HEK293 (cell line): ENCODE data around the gene OTUB2.

ENCODE experiments used
- GLIS2 ChIP-seq: fragments of 450-650 bp; formaldehyde crosslinking; IDR thresholded peaks from 2 replicates; pipeline ENCODE4 v1.5.1; 2016; ENCODE audit warnings: missing biosample characterization, missing genetic modification characterization
- IKZF3 ChIP-seq: fragments of 450-650 bp; IDR thresholded peaks from 2 replicates; pipeline ENCODE4 v1.5.0; 2018; ENCODE audit warnings: missing biosample characterization, mild to moderate bottlenecking, missing genetic modification characterization, moderate library complexity
- KLF1 ChIP-seq: fragments of 450-650 bp; formaldehyde crosslinking; IDR thresholded peaks from 2 replicates; pipeline ENCODE4 v1.5.1; 2016; ENCODE audit warnings: missing biosample characterization, missing genetic modification characterization
- KLF16 ChIP-seq: fragments of 450-650 bp; formaldehyde crosslinking; IDR thresholded peaks from 2 replicates; pipeline ENCODE4 v1.5.1; 2017; ENCODE audit warnings: missing biosample characterization, missing genetic modification characterization
- MYNN ChIP-seq: fragments of 450-650 bp; formaldehyde crosslinking; IDR thresholded peaks from 2 replicates; pipeline ENCODE4 v1.5.1; 2016; ENCODE audit warnings: missing biosample characterization, missing genetic modification characterization, borderline replicate concordance
- RBAK ChIP-seq: fragments of 450-650 bp; formaldehyde crosslinking; IDR thresholded peaks from 2 replicates; pipeline ENCODE4 v1.5.1; 2016; ENCODE audit warnings: missing biosample characterization, missing genetic modification characterization
- SCRT1 ChIP-seq: fragments of 450-650 bp; formaldehyde crosslinking; IDR thresholded peaks from 2 replicates; pipeline ENCODE4 v1.5.1; 2016; ENCODE audit warnings: missing biosample characterization, missing genetic modification characterization, borderline replicate concordance
- SETDB1 ChIP-seq: IDR thresholded peaks from one replicate; pipeline ENCODE4 v1.6.1; 2017; ENCODE audit warnings: mild to moderate bottlenecking, low read length, moderate library complexity, mixed read lengths; ENCODE audit not compliant: insufficient read length
- SP7 ChIP-seq: fragments of 450-650 bp; formaldehyde crosslinking; IDR thresholded peaks from 2 replicates; pipeline ENCODE4 v1.5.1; 2016; ENCODE audit warnings: missing biosample characterization, missing genetic modification characterization
- TRIM28 ChIP-seq: IDR thresholded peaks from 2 replicates; pipeline ENCODE4 v1.6.1; 2011; ENCODE audit warnings: low read length, control low read depth, borderline replicate concordance
- ZBTB26 ChIP-seq: fragments of 450-650 bp; formaldehyde crosslinking; optimal IDR thresholded peaks from 2 replicates; pipeline ENCODE3; 2016; ENCODE audit warnings: missing biosample characterization, mild to moderate bottlenecking, missing genetic modification characterization
- ZBTB48 ChIP-seq: fragments of 450-650 bp; formaldehyde crosslinking; IDR thresholded peaks from 2 replicates; pipeline ENCODE4 v1.5.1; 2016; ENCODE audit warnings: missing biosample characterization, missing genetic modification characterization
- ZBTB49 ChIP-seq: fragments of 450-650 bp; formaldehyde crosslinking; IDR thresholded peaks from 2 replicates; pipeline ENCODE4 v1.5.1; 2016; ENCODE audit warnings: missing biosample characterization, missing genetic modification characterization, low read depth
- ZEB2 ChIP-seq: fragments of 450-650 bp; formaldehyde crosslinking; IDR thresholded peaks from 2 replicates; pipeline ENCODE4 v1.5.1; 2016; ENCODE audit warnings: missing biosample characterization, missing genetic modification characterization
- ZFHX2 ChIP-seq: fragments of 450-650 bp; formaldehyde crosslinking; conservative IDR thresholded peaks from 2 replicates; pipeline ENCODE4 v1.5.1; 2016; ENCODE audit warnings: missing biosample characterization, missing genetic modification characterization
- ZNF114 ChIP-seq: fragments of 450-650 bp; formaldehyde crosslinking; IDR thresholded peaks from 2 replicates; pipeline ENCODE4 v1.5.0; 2017; ENCODE audit warnings: missing biosample characterization, missing genetic modification characterization
- ZNF202 ChIP-seq: fragments of 450-650 bp; formaldehyde crosslinking; IDR thresholded peaks from 2 replicates; pipeline ENCODE4 v1.5.1; 2016; ENCODE audit warnings: missing biosample characterization, missing genetic modification characterization, borderline replicate concordance
- ZNF211 ChIP-seq: fragments of 450-650 bp; formaldehyde crosslinking; IDR thresholded peaks from 2 replicates; pipeline ENCODE4 v1.5.1; 2016; ENCODE audit warnings: low read depth, missing biosample characterization, missing genetic modification characterization
- ZNF223 ChIP-seq: fragments of 450-650 bp; formaldehyde crosslinking; IDR thresholded peaks from 2 replicates; pipeline ENCODE4 v1.5.1; 2016; ENCODE audit warnings: missing biosample characterization, missing genetic modification characterization
- ZNF266 ChIP-seq: fragments of 450-650 bp; formaldehyde crosslinking; IDR thresholded peaks from 2 replicates; pipeline ENCODE4 v1.5.1; 2016; ENCODE audit warnings: missing biosample characterization, missing genetic modification characterization, low read depth
- ZNF324 ChIP-seq: fragments of 450-650 bp; formaldehyde crosslinking; IDR thresholded peaks from 2 replicates; pipeline ENCODE4 v1.5.1; 2016; ENCODE audit warnings: missing biosample characterization, missing genetic modification characterization
- ZNF335 ChIP-seq: fragments of 450-650 bp; formaldehyde crosslinking; conservative IDR thresholded peaks from 2 replicates; pipeline ENCODE4 v1.5.1; 2016; ENCODE audit warnings: missing biosample characterization, missing genetic modification characterization
- ZNF341 ChIP-seq: fragments of 450-650 bp; formaldehyde crosslinking; IDR thresholded peaks from 2 replicates; pipeline ENCODE4; 2016; ENCODE audit warnings: low read depth, missing biosample characterization, missing genetic modification characterization
- ZNF394 ChIP-seq: fragments of 450-650 bp; formaldehyde crosslinking; IDR thresholded peaks from 2 replicates; pipeline ENCODE4 v1.5.1; 2016; ENCODE audit warnings: missing biosample characterization, missing genetic modification characterization, mild to moderate bottlenecking, moderate library complexity, borderline replicate concordance
- ZNF423 ChIP-seq: fragments of 450-650 bp; formaldehyde crosslinking; IDR thresholded peaks from 2 replicates; pipeline ENCODE4 v1.5.1; 2016; ENCODE audit warnings: missing biosample characterization, missing genetic modification characterization
- ZNF48 ChIP-seq: fragments of 450-650 bp; formaldehyde crosslinking; IDR thresholded peaks from 2 replicates; pipeline ENCODE4 v1.5.1; 2016; ENCODE audit warnings: missing biosample characterization, missing genetic modification characterization
- ZNF548 ChIP-seq: fragments of 450-650 bp; formaldehyde crosslinking; IDR thresholded peaks from 2 replicates; pipeline ENCODE4 v1.5.1; 2016; ENCODE audit warnings: missing biosample characterization, missing genetic modification characterization
- ZNF600 ChIP-seq: fragments of 450-650 bp; formaldehyde crosslinking; IDR thresholded peaks from 2 replicates; pipeline ENCODE4 v1.5.1; 2016; ENCODE audit warnings: missing biosample characterization, missing genetic modification characterization
- ZNF677 ChIP-seq: fragments of 450-650 bp; IDR thresholded peaks from 2 replicates; pipeline ENCODE4 v1.5.0; 2018; ENCODE audit warnings: missing biosample characterization, mild to moderate bottlenecking, missing genetic modification characterization, moderate library complexity
- ZNF785 ChIP-seq: fragments of 450-650 bp; formaldehyde crosslinking; IDR thresholded peaks from 2 replicates; pipeline ENCODE4 v1.5.1; 2016; ENCODE audit warnings: missing biosample characterization, missing genetic modification characterization
- ZSCAN16 ChIP-seq: fragments of 450-650 bp; formaldehyde crosslinking; IDR thresholded peaks from 2 replicates; pipeline ENCODE4 v1.5.1; 2016; ENCODE audit warnings: missing biosample characterization, missing genetic modification characterization
- TF ChIP-seq, protein P1 (sequence below): fragments of 450-650 bp; formaldehyde crosslinking; IDR thresholded peaks from 2 replicates; pipeline ENCODE4 v1.5.1; 2016; ENCODE audit warnings: missing biosample characterization, missing genetic modification characterization
- TF ChIP-seq, protein P2 (sequence below): fragments of 450-650 bp; formaldehyde crosslinking; IDR thresholded peaks from 2 replicates; pipeline ENCODE4 v1.5.1; 2017; ENCODE audit warnings: missing biosample characterization, missing genetic modification characterization
- TF ChIP-seq, protein P3 (sequence below): fragments of 450-650 bp; formaldehyde crosslinking; IDR thresholded peaks from 2 replicates; pipeline ENCODE4 v1.5.1; 2016; ENCODE audit warnings: missing biosample characterization, missing genetic modification characterization

The OTUB2 gene

DNA sequence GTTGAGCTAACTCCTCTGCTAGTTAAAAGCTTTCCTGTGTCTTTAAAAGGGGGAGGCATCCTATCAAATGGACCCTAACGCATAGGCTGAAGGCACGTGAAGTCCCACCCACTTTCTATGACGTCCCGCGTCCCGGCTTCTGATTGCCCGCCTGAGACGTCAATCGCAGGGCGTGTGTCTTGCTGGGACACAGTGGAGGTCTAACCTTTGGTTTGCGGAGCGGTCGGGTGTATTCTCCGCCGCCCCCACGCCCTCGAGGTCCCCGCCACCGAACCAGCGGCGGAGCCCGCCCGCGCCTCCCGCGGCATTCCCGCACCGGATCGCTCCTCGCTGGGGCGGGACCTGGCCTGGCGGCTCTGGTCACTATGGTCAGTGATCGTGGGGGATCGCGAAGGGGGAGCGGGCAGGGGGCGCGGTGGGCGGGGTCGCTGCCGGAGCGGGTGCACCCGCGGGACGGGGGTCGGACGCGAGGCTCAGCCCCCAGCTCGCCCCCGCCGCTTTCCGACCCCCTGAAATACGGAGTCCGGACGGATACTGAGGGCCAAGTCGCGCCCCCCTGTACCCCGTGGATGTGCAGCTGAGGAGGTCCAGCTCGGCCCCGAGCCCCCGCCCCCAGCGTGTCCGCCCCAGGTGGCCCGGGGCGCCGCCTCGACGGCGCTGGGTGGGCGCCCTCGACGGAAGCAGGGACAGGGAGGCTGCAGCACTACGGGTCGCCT, at the start of gene OTUB2 (continued):
- TF ChIP-seq, protein P1, sequence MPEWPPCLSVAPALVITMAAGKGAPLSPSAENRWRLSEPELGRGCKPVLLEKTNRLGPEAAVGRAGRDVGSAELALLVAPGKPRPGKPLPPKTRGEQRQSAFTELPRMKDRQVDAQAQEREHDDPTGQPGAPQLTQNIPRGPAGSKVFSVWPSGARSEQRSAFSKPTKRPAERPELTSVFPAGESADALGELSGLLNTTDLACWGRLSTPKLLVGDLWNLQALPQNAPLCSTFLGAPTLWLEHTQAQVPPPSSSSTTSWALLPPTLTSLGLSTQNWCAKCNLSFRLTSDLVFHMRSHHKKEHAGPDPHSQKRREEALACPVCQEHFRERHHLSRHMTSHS: no peak
- TF ChIP-seq RBAK (tag by site-specific recombination) (no peak), SCRT1 (tag by site-specific recombination) (no peak), ZNF677 (tag by site-specific recombination) (no peak), ZNF114 (tag by site-specific recombination) (no peak), ZBTB48 (tag by site-specific recombination) (no peak; the same call in none of the 2 replicates), MYNN (tag by site-specific recombination) (no peak), ZNF48 (no peak), ZNF266 (tag by site-specific recombination) (no peak), TRIM28 (no peak), ZEB2 (tag by site-specific recombination) (peak; percentile 84), ZNF341 (tag by site-specific recombination) (no peak), KLF16 (tag by site-specific recombination) (peak; percentile 99), SP7 (tag by site-specific recombination) (peak; percentile 86), ZNF324 (no peak), GLIS2 (peak; percentile 73), ZNF423 (tag by site-specific recombination) (no peak), IKZF3 (tag by site-specific recombination) (no peak), ZSCAN16 (no peak), KLF1 (tag by site-specific recombination) (peak; percentile 88), ZFHX2 (tag by site-specific recombination) (peak; percentile 92), ZBTB49 (tag by site-specific recombination) (no peak), ZNF785 (no peak), ZNF223 (tag by site-specific recombination) (no peak), ZNF600 (no peak), ZNF394 (tag by site-specific recombination) (peak; percentile 45; the same call in 1 of the 2 replicates), ZNF211 (tag by site-specific recombination) (no peak), SETDB1 (no peak), ZNF548 (tag by site-specific recombination) (no peak), ZNF202 (tag by site-specific recombination) (no peak), ZBTB26 (tag by site-specific recombination) (peak; percentile 65), ZNF335 (tag by site-specific recombination) (peak; percentile 32; the same call in 1 of the 2 replicates)
- TF ChIP-seq, protein P2, sequence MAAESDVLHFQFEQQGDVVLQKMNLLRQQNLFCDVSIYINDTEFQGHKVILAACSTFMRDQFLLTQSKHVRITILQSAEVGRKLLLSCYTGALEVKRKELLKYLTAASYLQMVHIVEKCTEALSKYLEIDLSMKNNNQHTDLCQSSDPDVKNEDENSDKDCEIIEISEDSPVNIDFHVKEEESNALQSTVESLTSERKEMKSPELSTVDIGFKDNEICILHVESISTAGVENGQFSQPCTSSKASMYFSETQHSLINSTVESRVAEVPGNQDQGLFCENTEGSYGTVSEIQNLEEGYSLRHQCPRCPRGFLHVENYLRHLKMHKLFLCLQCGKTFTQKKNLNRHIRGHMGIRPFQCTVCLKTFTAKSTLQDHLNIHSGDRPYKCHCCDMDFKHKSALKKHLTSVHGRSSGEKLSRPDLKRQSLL (tag by site-specific recombination): no peak
- TF ChIP-seq, protein P3, sequence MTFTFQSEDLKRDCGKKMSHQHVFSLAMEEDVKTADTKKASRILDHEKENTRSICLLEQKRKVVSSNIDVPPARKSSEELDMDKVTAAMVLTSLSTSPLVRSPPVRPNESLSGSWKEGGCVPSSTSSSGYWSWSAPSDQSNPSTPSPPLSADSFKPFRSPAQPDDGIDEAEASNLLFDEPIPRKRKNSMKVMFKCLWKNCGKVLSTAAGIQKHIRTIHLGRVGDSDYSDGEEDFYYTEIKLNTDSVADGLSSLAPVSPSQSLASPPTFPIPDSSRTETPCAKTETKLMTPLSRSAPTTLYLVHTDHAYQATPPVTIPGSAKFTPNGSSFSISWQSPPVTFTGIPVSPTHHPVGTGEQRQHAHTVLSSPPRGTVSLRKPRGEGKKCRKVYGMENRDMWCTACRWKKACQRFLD (tag by site-specific recombination): no peak
